Lower leg skin (tissue), 3 donors: ENCODE measurements around the gene TMEM165.

Experiments
- CTCF ChIP-seq, 3 donors: fragments of 450-650 bp; IDR thresholded peaks; one replicate each; pipeline ENCODE4 v1.5.1; 2016; ENCODE audit warnings: antibody characterized with exemption in 3 of 3, mild to moderate bottlenecking in 3 of 3, moderate library complexity in 2 of 3
- POLR2A ChIP-seq, 2 donors: fragments of 450-650 bp; IDR thresholded peaks; one replicate each; pipeline ENCODE4 v1.6.1; 2016 to 2017; ENCODE audit warnings: antibody characterized with exemption in 2 of 2, mild to moderate bottlenecking in 1 of 2, moderate library complexity in 1 of 2

GRCh38 chr4:55366621-55367020 is 29.1 kb upstream of the TMEM165 start:
- TF ChIP-seq CTCF (IDR thresholded peaks at IDR 0.05) (no peak), POLR2A (IDR thresholded peaks at IDR 0.05) (no peak)
